Putamen (tissue), 1 donor: ENCODE results near the gene PRDM10.

Experiments used
- DNase-seq: peaks from one replicate; pipeline ENCODE4 v3.0.0-alpha.2; 2016; ENCODE audit warnings: low spot score

The PRDM10 gene

GRCh38 chr11:130006929-130007328 lies 4.3 kb upstream of the PRDM10 start:
- DNase-seq = no peak

DNA sequence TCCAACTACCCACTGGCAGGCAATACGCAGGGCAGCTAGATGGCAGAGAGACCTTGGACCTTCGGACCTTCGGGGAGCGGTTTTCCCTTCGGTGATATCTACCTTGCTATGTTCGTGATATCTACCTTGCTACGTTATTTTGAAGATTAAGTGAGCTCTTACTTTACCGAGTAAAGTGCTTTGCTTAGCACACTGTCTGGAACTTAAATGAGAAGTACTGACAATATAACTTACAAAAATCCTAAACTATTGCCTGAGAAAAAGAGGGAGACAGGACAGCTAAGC lies 1.0 kb upstream of the PRDM10 start:
- DNase-seq = no peak

DNA sequence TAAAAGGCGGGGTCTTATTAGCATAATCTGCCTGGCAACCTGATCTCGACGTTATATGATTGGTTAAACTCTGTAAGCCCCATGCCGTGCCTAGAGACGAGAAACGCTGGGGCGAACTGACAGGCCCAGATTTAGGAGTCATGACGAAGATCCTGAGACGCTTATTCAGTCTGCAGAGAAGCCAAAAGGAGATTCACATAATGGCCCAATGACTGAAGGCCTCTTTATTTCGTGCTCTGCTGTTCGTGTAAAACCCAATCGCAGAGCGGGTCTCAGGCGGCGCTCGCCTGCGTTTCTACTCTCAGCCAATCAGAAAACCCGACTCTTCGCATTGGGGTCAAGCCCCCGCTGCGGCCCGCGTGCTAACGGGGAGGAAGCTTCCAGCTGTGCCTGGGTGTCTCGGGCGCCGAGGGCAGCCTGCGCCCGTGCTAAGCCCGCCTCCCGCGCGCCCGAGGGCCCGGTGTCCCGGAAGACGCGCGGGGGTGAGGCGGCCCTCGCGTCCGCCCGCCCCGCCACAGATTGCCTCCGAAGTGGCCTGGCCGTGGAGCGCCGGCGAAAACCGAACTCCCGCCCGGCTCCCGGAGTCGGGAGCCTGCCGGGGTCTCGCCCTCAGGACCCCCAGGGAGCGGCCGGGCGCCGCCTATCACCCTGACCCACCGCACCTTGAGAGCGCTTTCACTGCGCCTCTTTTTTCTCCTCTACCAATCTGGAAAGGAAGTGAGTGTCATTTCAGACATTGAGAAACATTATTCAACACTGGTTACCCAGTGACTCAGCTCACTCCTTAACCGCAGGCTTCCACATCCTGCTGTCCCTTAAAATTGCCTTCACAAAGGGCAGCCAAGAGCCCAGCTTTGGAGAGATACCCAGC lies 446 bp upstream of the PRDM10 start:
- DNase-seq = peak; percentile 98

- peak; percentile 22 for DNase-seq
Observed at GRCh38 chr11:130001461-130002351, 929 bp downstream of the PRDM10 start.

- DNase-seq = no peak
Observed at GRCh38 chr11:130000552-130001176, 2.0 kb downstream of the PRDM10 start.

- no peak for DNase-seq
Observed at GRCh38 chr11:129999407-129999806, 3.2 kb downstream of the PRDM10 start.

GRCh38 chr11:129998905-129999304 lies 3.7 kb downstream of the PRDM10 start:
- DNase-seq = no peak

DNA sequence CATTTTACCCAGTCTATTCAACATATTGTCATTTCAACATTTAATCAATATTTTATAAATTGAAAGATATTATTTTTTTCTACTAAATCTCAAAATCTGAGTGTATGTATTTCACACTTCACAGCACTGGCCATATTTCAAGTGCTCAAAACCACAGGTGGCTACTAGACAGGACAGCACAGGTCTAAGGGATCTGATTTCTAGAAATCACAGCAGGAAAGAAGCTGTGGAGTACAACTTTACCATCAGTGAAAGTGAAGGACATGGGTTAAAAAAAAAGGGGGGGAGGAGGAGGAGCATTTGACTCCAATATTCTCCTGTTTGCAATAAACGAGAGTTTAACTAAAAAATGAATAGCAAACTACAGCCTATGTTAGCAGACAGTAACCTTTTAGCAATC lies 4.5 kb downstream of the PRDM10 start:
- no peak for DNase-seq

- no peak for DNase-seq
Observed at GRCh38 chr11:129997513-129997912, 5.1 kb downstream of the PRDM10 start.

DNA sequence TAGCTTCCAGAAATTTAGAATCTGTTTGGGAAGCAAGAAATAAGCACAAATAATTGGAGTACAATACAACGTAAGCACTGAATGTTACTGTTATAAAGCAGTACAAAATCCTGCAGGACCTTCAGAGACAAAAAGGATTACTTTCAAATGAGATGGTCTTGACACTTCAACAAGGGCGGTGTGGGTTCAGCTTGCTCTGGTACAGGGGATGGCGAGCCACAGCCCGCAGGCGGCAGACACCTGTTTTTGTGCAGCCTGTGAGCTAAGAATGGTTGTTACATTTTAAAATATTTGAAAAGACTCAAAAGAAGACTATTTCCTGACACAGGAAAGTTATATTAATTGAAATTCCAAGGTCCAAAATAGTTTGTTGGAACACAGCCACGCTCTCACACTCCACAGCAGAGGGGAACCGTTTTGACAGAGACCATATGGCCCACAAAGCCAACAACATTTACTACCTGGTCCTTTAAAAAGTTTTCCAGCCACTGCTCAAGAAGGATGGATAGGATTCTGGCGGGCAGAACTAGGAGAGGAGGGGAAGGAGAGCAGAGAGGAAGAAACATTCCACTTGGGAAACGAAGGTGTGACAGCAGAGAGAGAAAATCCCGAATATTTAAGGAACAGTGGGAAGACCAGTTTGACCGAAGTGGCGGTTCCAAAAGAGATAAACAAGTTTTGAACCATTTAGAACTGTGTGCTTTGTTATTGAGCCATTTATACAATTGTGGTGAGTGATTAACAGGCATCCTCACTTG lies 6.3 kb downstream of the PRDM10 start:
- DNase-seq = no peak

DNA sequence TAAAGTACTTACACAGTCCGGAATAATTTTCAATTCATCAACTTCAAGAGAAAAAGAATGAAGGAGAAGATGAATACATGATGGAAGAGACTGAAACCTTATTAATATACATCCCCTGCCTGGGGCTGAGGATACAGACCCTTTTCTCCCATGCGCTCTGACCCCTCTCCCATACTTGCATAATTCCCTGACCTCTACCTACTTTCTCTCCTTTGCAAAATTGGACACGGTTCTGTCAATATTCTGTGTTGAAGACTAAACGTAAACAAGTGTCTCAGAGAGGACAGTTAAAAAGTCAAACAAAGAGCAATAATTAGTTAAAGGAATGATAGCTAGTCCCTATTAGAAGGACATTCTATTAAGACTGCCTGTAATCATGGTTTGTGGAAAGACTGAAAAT lies 7.5 kb downstream of the PRDM10 start:
- no peak for DNase-seq

DNA sequence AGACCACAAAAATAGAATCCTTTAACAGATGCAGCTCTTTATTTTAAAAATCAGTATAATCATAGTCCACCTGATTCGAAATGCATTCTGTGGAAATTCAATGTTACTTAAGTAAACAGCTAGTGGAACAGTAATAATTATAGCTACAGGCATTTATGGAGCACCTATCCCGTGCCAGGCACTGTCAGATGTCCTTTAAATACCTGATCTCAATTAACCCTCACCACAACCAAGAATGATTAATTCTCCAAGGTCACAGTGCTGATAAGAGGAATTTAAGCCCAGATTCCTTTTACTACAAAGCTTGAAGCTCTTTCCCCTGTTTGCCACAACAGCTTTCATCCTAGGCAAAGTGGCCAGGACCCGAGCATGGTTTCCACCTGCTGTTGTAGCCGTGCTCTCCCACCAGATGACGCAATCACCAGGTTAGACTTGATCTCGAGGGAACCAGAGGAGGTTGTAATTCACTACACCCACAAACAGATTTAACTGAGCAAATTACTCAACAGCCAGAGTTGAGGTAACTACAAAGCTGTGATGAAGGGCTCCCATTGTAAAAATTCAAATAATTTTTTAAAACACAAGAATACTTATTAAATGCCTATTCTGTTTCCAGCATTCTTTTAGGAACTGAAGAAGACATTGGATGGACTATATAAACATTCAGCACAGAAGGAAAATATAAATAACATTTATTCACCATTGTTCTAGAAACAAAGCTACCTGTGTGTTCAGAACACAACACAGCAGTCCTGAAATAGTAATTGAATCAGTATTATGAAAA lies 10.3 kb downstream of the PRDM10 start:
- DNase-seq = peak; percentile 60

- DNase-seq = no peak
Observed at GRCh38 chr11:129989149-129989813, 13.4 kb downstream of the PRDM10 start.

DNA sequence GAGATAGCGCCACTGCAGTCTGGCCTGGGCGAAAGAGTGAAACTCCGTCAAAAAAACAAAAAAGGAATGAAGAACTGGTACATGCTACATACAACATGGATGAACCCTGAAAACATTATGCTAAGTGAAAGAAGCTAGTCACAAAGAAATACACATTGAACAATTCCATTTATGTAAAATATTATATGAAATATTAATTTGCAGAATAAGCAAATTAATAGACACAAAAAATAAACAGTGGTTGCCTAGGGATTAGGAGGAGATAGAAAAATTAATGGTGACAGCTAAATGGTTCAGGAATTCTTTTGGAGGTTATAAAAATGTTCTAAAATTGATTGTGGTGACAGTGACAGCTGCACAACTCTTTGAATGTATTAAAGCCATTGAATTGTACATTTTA lies 14.7 kb downstream of the PRDM10 start:
- no peak for DNase-seq

DNA sequence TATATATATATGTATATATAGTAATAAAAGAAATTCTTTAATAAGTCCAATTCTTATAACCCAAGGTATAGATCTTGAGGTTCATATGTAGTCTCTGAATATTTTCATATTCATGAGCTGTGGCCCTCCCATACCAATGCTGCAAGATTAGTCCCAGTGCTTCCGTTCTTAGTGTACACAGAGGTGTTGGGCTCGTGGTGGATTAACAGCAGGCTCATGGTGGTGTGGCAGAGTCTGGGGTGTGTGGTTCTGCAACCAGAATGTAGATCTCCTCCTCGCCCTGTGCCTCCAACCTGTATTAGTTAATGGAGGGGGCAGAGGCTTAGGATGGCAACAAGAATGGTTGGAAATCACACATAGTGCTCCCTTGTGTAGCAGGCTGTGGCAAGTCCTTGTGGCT lies 16.8 kb downstream of the PRDM10 start:
- DNase-seq = no peak

- no peak for DNase-seq
Observed at GRCh38 chr11:129980086-129980485, 22.5 kb downstream of the PRDM10 start.

DNA sequence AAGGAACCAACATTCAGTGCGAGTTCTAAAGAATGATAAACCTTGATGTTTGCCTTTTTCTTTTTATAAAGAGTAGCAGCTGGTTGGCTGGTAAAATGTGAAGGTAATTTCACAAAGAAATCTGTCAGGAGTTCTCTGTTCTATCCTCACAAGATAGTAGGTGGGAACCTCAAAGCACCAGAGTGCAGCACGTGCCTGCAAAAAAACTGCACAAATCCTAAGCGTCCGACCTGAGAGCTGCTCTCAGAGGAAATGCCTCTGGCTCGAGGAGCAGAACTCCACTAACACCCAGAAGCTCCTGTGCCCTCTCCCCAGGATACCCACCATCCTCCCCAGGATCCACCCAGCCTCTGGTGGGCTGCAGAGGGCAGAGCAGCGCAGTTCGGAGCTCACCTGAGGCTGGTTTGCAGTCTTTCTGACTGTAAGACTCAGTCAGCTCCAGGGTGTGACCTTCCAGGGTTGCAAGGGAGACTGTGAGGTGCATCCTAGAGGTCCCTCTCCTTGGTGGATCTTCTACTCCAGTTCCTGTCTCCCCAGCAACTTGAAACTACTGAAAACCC lies 23.5 kb downstream of the PRDM10 start:
- DNase-seq = no peak

- no peak for DNase-seq
Observed at GRCh38 chr11:129978447-129978846, 24.2 kb downstream of the PRDM10 start.

GRCh38 chr11:129976328-129976727 lies 26.3 kb downstream of the PRDM10 start:
- DNase-seq = peak; percentile 45

DNA sequence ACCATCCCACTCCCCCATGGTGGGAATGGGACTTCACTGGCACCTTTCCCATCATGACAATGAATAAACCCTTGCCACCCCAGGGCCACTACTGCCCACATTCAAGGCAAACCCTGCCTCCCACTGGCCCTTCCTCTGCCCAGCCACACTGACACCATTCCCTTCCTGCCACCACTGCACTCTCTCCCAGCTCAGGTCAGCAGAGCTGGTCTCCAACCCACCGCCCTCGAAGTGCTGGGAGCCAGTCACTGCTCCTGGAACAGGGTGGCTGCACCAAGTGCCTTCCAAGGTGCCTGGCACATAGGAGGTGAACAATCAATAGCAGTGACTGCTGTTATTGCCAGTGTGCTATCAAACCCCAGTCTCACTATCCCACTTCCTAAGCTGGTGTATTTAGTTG lies 27.1 kb downstream of the PRDM10 start:
- DNase-seq = no peak
